SK-N-SH (cell line): ENCODE data around the gene PRICKLE2.

Experiments
- CHD2 ChIP-seq: fragments of 150-350 bp; IDR thresholded peaks from 2 replicates; pipeline ENCODE4 v1.6.1; 2018; ENCODE audit warnings: low read length; ENCODE audit not compliant: partially characterized antibody
- CTCF ChIP-seq: fragments of 200-600 bp; sonication (generic); IDR thresholded peaks from 2 replicates; pipeline ENCODE4 v1.6.1; 2017; ENCODE audit warnings: antibody characterized with exemption, mild to moderate bottlenecking, moderate library complexity
- EP300 ChIP-seq, 2 experiments: IDR thresholded peaks; 2 replicates each; pipeline versions ENCODE4 v1.4.0 to v1.6.1; 2012; ENCODE audit warnings: borderline replicate concordance in 1 of 2, low read depth in 1 of 2, low read length in 1 of 2
- MEF2A ChIP-seq: IDR thresholded peaks from 2 replicates; pipeline ENCODE4 v1.4.0; 2012; ENCODE audit warnings: low read depth, borderline replicate concordance
- POLR2AphosphoS5 ChIP-seq: IDR thresholded peaks from 2 replicates; pipeline ENCODE4 v1.6.1; 2012; ENCODE audit warnings: low read depth, low read length
- RAD21 ChIP-seq: IDR thresholded peaks from 2 replicates; pipeline ENCODE4 v1.6.1; 2012; ENCODE audit warnings: mild to moderate bottlenecking, low read length
- RCOR1 ChIP-seq: fragments of 150-350 bp; IDR thresholded peaks from 2 replicates; pipeline ENCODE4 v1.6.1; 2017; ENCODE audit warnings: antibody characterized with exemption, low read length
- RFX5 ChIP-seq: IDR thresholded peaks from 2 replicates; pipeline ENCODE4 v1.6.1; 2012; ENCODE audit warnings: mild to moderate bottlenecking, improper control_type of control experiment, low read length
- RXRA ChIP-seq: IDR thresholded peaks from 2 replicates; pipeline ENCODE4 v1.4.0; 2012; ENCODE audit warnings: low read depth, mild to moderate bottlenecking, borderline replicate concordance
- SMC3 ChIP-seq: IDR thresholded peaks from 2 replicates; pipeline ENCODE4 v1.6.1; 2012; ENCODE audit warnings: low read depth, low read length, improper control_type of control experiment
- TAF1 ChIP-seq: IDR thresholded peaks from 2 replicates; pipeline ENCODE4 v1.6.1; 2012; ENCODE audit warnings: low read depth, mild to moderate bottlenecking, low read length, moderate library complexity, borderline replicate concordance
- TCF12 ChIP-seq: IDR thresholded peaks from 2 replicates; pipeline ENCODE4 v1.4.0; 2012
- USF2 ChIP-seq: fragments of 150-350 bp; IDR thresholded peaks from 2 replicates; pipeline ENCODE4 v1.6.1; 2017; ENCODE audit warnings: antibody characterized with exemption, low read length, low read depth, borderline replicate concordance

GRCh38 chr3:64271631-64272030 is 46.4 kb upstream of the PRICKLE2 start:
- TF ChIP-seq CTCF: no peak
- TF ChIP-seq MEF2A: no peak
- no peak for TF ChIP-seq USF2
- no peak for TF ChIP-seq POLR2AphosphoS5
- no peak for TF ChIP-seq RCOR1
- TF ChIP-seq TAF1: no peak
- no peak for TF ChIP-seq TCF12
- TF ChIP-seq RFX5: no peak
- no peak for TF ChIP-seq RXRA
- TF ChIP-seq EP300 (IDR thresholded peaks at IDR 0.05; ENCODE audit: borderline replicate concordance in 1 of 2, low read depth in 1 of 2, low read length in 1 of 2): no peak
- TF ChIP-seq CHD2: no peak
- TF ChIP-seq SMC3: no peak
- TF ChIP-seq RAD21: no peak
